Spinal cord (tissue), 10 donors: ENCODE results near the gene GPD1. TPM values are rescaled to one million over a fixed set of nuclear protein-coding genes. Genes with fewer than 3 reads are reported as not detected.

Experiments
- DNase-seq, 6 donors: peaks; one replicate each; pipeline versions ENCODE4 v3.0.0 to v3.0.0-alpha.2; 2013 to 2015; ENCODE audit warnings: low spot score in 6 of 6, low read depth in 4 of 6
- H3K27ac ChIP-seq: one replicate; pipeline ENCODE4 v1.5.1; 2013; ENCODE audit warnings: low read depth, low read length, control low read depth
- H3K27me3 ChIP-seq: one replicate; pipeline ENCODE4 v1.6.1; 2013; ENCODE audit warnings: low read length; ENCODE audit not compliant: control insufficient read depth, insufficient read depth
- H3K36me3 ChIP-seq: one replicate; pipeline ENCODE4 v1.6.1; 2013; ENCODE audit warnings: low read length; ENCODE audit not compliant: control insufficient read depth, insufficient read depth
- H3K4me1 ChIP-seq: one replicate; pipeline ENCODE4 v1.6.1; 2013; ENCODE audit warnings: low read length; ENCODE audit not compliant: control insufficient read depth, insufficient read depth
- H3K4me3 ChIP-seq: one replicate; pipeline ENCODE4 v1.5.1; 2013; ENCODE audit warnings: low read depth, low read length, control low read depth
- H3K9me3 ChIP-seq: one replicate; pipeline ENCODE4 v1.6.1; 2013; ENCODE audit warnings: low read length; ENCODE audit not compliant: control insufficient read depth, insufficient read depth
- WGBS: methylation state at CpG from one replicate; pipeline ENCODE4 v1.1.5; 2013; ENCODE audit warnings: missing lambda C conversion rate; ENCODE audit not compliant: insufficient coverage; 5-methylcytosine and 5-hydroxymethylcytosine counted together
- polyA plus RNA-seq, 2 donors: library from polyadenylated mRNA; unstranded; fragments of 120-200 nt; gene quantifications; one replicate each; pipeline ENCODE4 v1.2.1, GENCODE V29; 2013; ENCODE audit not compliant: insufficient read length in 2 of 2
- total RNA-seq, 2 donors: library from RNA; depleted of rRNA in 1 of 2; stranded (reverse); fragments of 120-200 nt in 1 of 2; fragments of >200 nt in 1 of 2; gene quantifications; one replicate each; pipeline versions ENCODE4 v1.2.3 to v1.2.4, GENCODE V29; 2013 to 2014
- donor health status: healthy.

The GPD1 gene
- total and polyA plus RNA-seq, 4 donors = 14.8 to 52.6 (median 29.3) TPM

DNA sequence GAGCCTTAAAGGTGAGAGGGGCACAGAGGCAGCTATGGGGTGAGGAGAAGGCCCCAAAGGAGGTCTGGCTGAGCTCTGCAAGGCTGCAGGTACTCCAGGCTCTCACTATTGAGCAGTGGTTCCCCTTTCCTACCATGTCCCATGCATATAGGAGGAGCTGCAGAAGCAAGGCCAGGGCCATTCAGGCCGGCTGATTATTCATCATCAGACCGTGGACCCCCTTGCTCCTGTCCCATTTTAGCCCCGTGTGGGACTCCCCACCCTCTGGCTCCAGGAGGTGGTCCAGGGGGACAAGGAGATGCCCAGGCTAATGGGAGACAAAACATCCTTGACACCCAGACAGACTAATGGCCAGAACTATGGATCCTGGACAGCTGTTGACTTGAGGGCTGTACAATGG is 3.1 kb downstream of the GPD1 start:
- no peak for DNase-seq
- peaks cover 74% of the 10 kb centered on the region for H3K4me1 ChIP-seq
- no peak overlapping the region for H3K4me3 ChIP-seq
- 77% methylated on average over 3 of the region's 3 CpGs for WGBS
- H3K36me3 ChIP-seq = no peaks in the 10 kb centered on the region
- H3K27ac ChIP-seq = no peak overlapping the region
- no peaks in the 10 kb centered on the region for H3K27me3 ChIP-seq
- H3K9me3 ChIP-seq = no peaks in the 10 kb centered on the region

DNA sequence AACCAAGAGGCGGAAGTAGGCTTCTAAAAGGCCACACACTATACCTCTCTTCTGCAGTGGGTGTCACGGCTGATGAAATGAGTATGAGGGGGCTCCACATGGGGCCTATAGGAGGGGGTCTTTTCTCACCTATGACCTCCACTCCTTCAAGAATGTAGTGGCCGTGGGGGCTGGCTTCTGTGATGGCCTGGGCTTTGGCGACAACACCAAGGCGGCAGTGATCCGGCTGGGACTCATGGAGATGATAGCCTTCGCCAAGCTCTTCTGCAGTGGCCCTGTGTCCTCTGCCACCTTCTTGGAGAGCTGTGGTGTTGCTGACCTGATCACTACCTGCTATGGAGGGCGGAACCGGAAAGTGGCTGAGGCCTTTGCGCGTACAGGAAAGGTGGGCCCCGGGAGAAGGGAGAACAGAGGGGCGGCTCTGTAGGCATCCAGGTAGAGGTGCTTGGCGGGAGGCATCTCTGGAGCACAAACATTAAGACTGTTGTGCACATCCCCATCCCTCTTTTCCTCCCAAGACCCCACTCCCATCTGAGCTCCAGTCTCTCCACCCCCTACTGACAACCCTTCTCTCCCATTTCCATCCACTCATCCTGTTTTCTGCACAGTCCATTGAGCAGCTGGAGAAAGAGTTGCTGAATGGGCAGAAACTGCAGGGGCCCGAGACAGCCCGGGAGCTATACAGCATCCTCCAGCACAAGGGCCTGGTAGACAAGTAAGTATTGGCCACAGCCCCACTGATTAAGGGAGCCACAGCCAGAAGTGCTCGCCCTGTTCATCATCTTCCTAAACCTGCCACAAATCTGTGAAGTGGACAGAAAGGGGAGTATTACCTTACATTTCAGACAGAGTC is 3.8 kb downstream of the GPD1 start:
- WGBS = 93% methylated on average over 13 of the region's 17 CpGs
- H3K27ac ChIP-seq = no peak overlapping the region

DNA sequence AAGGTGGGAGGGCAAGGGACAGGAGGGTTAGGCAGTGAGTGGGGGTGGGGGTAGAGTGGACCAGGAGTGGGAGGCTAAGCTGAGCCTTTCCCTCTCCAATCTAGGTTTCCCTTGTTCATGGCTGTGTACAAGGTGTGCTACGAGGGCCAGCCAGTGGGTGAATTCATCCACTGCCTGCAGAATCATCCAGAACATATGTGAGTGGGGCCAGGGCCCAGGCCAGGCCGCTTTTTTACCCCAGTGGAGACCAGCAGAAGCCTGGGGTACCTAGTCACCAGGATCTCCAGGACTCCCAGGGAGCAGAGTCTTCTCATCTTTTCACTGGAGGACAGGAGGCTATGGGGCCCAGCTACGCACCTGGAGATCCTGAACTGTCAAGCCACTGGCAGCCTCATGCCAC is 5.5 kb downstream of the GPD1 start:
- H3K36me3 ChIP-seq = peaks cover 1% of the 10 kb centered on the region
- 82% methylated on average over 2 of the region's 3 CpGs for WGBS
- no peak overlapping the region for H3K27ac ChIP-seq
- no peak for DNase-seq
- no peaks in the 10 kb centered on the region for H3K27me3 ChIP-seq
- H3K9me3 ChIP-seq = no peaks in the 10 kb centered on the region
- H3K4me1 ChIP-seq = peaks cover 68% of the 10 kb centered on the region
- no peak overlapping the region for H3K4me3 ChIP-seq

More for the DNA sequence above, 3.8 kb downstream of the GPD1 start:
- H3K36me3 ChIP-seq = no peaks in the 10 kb centered on the region
- H3K4me1 ChIP-seq = peaks cover 68% of the 10 kb centered on the region
- DNase-seq = peak in 1 of 6 donors; percentile 16
- no peak overlapping the region for H3K4me3 ChIP-seq
- no peaks in the 10 kb centered on the region for H3K9me3 ChIP-seq
- no peaks in the 10 kb centered on the region for H3K27me3 ChIP-seq

DNA sequence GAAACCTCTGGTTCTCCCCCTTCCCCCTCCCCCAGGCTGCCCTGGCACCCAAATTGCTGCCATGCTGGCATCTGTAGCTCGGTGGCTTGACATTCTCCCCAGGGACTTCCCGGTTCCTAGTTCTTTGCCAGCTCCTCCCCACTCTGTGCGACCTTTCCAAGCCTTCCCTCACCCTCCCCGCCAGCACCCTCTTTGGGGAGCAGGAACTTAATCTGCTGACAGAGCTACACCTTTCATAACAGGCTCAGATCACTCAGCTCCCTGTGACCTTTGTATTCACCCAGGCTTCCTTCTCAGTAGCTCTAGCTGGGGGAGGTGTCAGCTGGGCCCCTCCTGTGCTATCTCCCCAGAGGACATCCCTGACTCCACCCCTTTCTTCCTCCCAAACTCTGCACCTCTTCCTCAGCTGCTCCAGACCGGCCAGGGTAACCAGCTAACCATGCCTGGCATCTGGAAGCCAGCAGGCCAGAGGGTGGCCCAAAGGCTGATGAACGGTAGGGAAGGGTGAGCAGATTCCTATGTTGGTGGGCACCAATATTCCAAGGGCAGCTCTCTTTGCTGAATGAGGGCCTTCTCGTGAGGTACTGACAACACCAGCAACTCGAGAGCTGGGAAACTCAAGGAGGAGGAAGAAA is 6.4 kb downstream of the GPD1 start:
- no peaks in the 10 kb centered on the region for H3K9me3 ChIP-seq
- H3K4me1 ChIP-seq = peaks cover 60% of the 10 kb centered on the region
- WGBS = 46% methylated on average over 5 of the region's 8 CpGs
- peak overlapping the region; percentile 67 for H3K27ac ChIP-seq
- no peak overlapping the region for H3K4me3 ChIP-seq
- peak in 1 of 6 donors; percentile 39 for DNase-seq
- H3K27me3 ChIP-seq = no peaks in the 10 kb centered on the region
- peaks cover 7% of the 10 kb centered on the region for H3K36me3 ChIP-seq

DNA sequence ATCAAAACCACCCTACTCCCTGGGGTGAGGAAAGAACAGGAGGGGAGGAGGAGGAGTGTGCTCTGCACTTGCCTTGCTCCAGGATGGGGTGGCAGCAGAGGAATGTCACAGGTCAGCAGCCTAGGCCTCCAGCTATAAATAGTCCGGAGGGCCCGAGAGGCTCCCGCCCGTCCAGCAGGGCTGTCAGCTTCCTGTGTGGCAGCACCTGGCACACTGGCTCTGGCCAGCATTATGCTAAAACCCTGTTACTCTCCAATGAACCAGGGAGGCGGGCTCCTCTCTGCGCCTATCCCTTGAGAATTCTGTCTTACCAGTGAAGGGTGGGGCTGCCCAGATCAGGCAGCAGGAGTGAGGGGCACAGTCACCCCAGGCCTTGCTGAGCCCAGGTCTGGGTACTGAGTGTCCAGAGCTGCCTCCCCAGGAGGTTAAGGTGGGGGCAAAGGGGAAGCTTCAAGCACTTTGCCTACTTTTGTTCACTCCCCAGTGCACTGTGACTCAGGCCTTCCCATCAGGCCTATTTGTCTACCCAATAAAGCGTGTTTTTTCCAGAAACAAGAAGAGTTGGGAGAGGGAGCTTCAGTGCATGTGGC is 7.0 kb downstream of the GPD1 start:
- peak in 1 of 6 donors; percentile 21 for DNase-seq
- Histone ChIP-seq H3K27me3 (no peaks in the 10 kb centered on the region), H3K4me3 (no peak overlapping the region), H3K9me3 (no peaks in the 10 kb centered on the region), H3K27ac (peak overlapping the region; percentile 67), H3K4me1 (peaks cover 54% of the 10 kb centered on the region), H3K36me3 (peaks cover 14% of the 10 kb centered on the region)
- 50% methylated on average over 1 of the region's 7 CpGs for WGBS

DNA sequence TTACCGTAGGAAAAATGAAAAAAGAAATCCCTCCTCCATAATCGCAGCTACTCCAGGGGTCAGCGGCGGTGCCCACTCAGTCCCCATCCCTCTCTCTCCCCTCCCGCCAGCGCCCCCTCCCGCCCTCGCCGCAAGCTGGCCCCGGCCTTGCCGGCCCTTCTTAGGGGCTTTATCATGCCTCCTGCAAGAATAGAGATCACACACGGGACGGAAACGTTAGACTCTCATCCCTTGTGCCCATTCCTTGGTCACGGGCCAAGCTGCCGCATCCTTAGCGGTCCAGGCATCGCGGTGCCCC is 7.5 kb downstream of the GPD1 start:
- peaks cover 49% of the 10 kb centered on the region for H3K4me1 ChIP-seq
- no peaks in the 10 kb centered on the region for H3K27me3 ChIP-seq
- H3K27ac ChIP-seq = peak overlapping the region; percentile 67
- H3K36me3 ChIP-seq = peaks cover 18% of the 10 kb centered on the region
- peak overlapping the region; percentile 99 for H3K4me3 ChIP-seq
- DNase-seq = no peak
- H3K9me3 ChIP-seq = no peaks in the 10 kb centered on the region
- whole genome bisulfite sequencing = 2% methylated on average over 19 of the region's 19 CpGs

DNA sequence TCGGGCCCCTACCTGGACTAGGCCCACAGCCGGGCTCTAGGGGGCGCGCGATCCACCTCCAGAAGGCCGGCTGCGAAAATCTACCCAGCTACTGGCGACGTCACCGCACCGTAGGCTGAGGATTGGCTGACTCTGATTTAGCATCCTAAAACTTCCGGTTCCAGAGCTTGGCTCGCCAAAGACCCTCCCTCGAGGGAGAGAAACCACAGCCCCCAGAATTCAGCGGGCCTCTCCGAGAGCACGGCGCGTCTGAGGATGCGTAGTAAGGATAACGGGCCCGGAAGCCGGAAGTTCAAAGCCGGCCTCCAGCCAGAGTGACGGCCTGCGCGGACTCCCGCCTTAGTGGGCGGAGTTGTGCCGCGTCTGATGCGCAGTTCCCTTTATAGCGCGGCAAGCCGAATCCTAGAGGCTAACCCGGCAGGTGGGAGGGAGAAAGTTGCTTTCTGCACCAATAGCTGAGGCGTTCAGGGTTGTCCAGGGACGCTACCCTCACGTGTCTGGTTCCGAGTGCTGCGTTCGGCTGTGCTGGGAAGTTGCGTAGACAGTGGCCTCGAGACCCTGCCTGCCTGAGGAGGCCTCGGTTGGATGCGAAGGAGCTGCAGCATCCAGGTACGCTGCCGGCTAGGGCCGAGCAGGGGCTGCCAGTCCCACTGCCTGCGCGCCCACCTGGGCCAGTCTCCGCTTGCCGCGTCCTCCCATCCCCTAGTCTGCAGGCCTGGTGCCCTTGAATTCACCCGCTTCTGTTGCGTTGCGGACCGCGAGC is 8.1 kb downstream of the GPD1 start, which contains the start of gene COX14:
COX14 (plus strand) TSS at position 544 of the 763 bp plus-strand sequence. CDS start 7,808 bp downstream, outside the sequence.
- under 1% methylated on average over 59 of the region's 59 CpGs for WGBS
- Histone ChIP-seq H3K9me3 (no peaks in the 10 kb centered on the region), H3K4me3 (peak within 1 kb of the TSS; percentile 99), H3K4me1 (peaks cover 43% of the 10 kb centered on the region), H3K27me3 (no peaks in the 10 kb centered on the region), H3K27ac (peak within 1 kb of the TSS; percentile 97), H3K36me3 (peaks cover 18% of the 10 kb centered on the region)
- peak; percentile 97 to 100 (median 99) for DNase-seq

DNA sequence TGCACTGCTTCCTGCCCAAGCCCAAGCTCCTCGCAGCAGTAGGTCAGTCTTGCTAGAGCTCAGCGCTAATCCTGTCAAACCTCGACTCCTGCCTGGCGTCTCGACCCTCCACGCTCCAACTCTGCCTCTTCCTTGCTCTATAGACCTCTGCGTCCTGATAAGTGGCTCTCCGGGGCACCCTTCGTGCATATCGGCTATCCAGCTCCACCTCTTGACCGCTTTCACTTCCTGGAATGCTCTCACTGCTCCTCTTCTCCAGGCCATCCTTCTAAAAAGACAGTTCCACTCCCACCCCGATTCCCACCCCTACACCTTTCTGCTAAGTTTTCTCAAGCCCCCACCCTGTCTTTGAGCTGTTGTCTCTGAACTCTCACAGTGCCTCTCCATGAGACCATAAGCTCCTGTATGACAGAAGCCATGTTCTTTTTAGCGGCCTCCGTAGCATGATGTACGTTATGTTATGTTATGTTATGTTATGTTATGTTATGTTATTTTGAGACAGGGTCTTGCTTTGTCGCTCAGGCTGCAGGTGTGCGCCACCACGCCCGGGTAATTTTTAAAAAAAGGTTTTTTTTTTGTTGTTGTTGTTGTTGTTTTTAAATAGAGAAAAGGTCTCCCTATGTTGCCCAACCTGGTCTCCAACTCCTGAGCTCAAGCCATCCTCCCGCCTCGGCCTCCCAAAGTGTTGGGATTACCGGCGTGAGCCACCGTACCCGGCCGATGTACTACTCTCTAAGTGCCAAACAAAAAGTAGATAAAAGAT is 8.8 kb downstream of the GPD1 start:
- Histone ChIP-seq H3K9me3 (no peaks in the 10 kb centered on the region), H3K36me3 (peaks cover 26% of the 10 kb centered on the region), H3K4me1 (peaks cover 41% of the 10 kb centered on the region), H3K27me3 (no peaks in the 10 kb centered on the region), H3K27ac (peak overlapping the region; percentile 97), H3K4me3 (peak overlapping the region; percentile 99)
- 0% methylated on average over 12 of the region's 26 CpGs for WGBS
- DNase-seq = no peak
